H9 (cell line): ENCODE results near the gene DTNBP1. TPM values are rescaled to one million over a fixed set of nuclear protein-coding genes. Genes with fewer than 3 reads are reported as not detected.
A peak's percentile ranks its signal among the peaks of the same experiment; 100 is the strongest.

Experiments used
- DNase-seq: peaks from one replicate; pipeline ENCODE4 v3.0.0-alpha.2; 2017
- H2AFZ ChIP-seq: one replicate; pipeline ENCODE4 v1.6.1; 2013; ENCODE audit warnings: mild to moderate bottlenecking, low read length, control low read depth, moderate library complexity
- H2AK5ac ChIP-seq: 2 replicates; pipeline ENCODE4 v1.6.1; 2013; ENCODE audit warnings: low read length, control low read depth, mixed read lengths; ENCODE audit not compliant: insufficient read length
- H2BK120ac ChIP-seq: one replicate; pipeline ENCODE4 v1.6.1; 2013; ENCODE audit warnings: low read depth, mild to moderate bottlenecking, low read length, control low read depth, inconsistent platforms; ENCODE audit not compliant: poor library complexity, severe bottlenecking
- H2BK12ac ChIP-seq: 2 replicates; pipeline ENCODE4 v1.6.1; 2013; ENCODE audit warnings: low read length, control low read depth, mixed read lengths, low read depth; ENCODE audit not compliant: insufficient read length
- H2BK15ac ChIP-seq: 2 replicates; pipeline ENCODE4 v1.6.1; 2013; ENCODE audit warnings: low read depth, low read length, control low read depth
- H2BK20ac ChIP-seq: one replicate; pipeline ENCODE4 v1.6.1; 2013; ENCODE audit warnings: low read depth, mild to moderate bottlenecking, low read length, control low read depth, inconsistent platforms; ENCODE audit not compliant: poor library complexity, severe bottlenecking
- H2BK5ac ChIP-seq: 2 replicates; pipeline ENCODE4 v1.6.1; 2013; ENCODE audit warnings: low read length, control low read depth, mixed read lengths; ENCODE audit not compliant: insufficient read length
- H3K14ac ChIP-seq: 2 replicates; pipeline ENCODE4 v1.6.1; 2013; ENCODE audit warnings: low read length, control low read depth; ENCODE audit not compliant: insufficient read depth
- H3K18ac ChIP-seq: 2 replicates; pipeline ENCODE4 v1.6.1; 2013; ENCODE audit warnings: low read depth, mild to moderate bottlenecking, mixed read lengths, low read length, control low read depth; ENCODE audit not compliant: insufficient read length
- H3K23ac ChIP-seq: 2 replicates; pipeline ENCODE4 v1.6.1; 2013; ENCODE audit warnings: low read length, control low read depth, mixed read lengths, low read depth; ENCODE audit not compliant: insufficient read length
- H3K23me2 ChIP-seq: 2 replicates; pipeline ENCODE4 v1.6.1; 2013; ENCODE audit warnings: low read depth, mild to moderate bottlenecking, mixed read lengths, low read length, control low read depth; ENCODE audit not compliant: insufficient read length, poor library complexity, severe bottlenecking
- H3K27ac ChIP-seq: 2 replicates; pipeline ENCODE4 v1.5.1; 2013; ENCODE audit warnings: low read length, control low read depth, mixed read lengths, low read depth; ENCODE audit not compliant: insufficient read length
- H3K27me3 ChIP-seq: 2 replicates; pipeline ENCODE4 v1.6.1; 2013; ENCODE audit warnings: low read length, control low read depth, inconsistent platforms; ENCODE audit not compliant: insufficient read depth
- H3K4ac ChIP-seq: 2 replicates; pipeline ENCODE4 v1.6.1; 2013; ENCODE audit warnings: low read depth, mild to moderate bottlenecking, control low read depth, inconsistent platforms, low read length, moderate library complexity
- H3K4me1 ChIP-seq: 2 replicates; pipeline ENCODE4 v1.6.1; 2013; ENCODE audit warnings: low read length, control low read depth, inconsistent platforms; ENCODE audit not compliant: insufficient read depth
- H3K4me2 ChIP-seq: 2 replicates; pipeline ENCODE4 v1.6.1; 2013; ENCODE audit warnings: low read length, control low read depth, mixed read lengths; ENCODE audit not compliant: insufficient read length, insufficient read depth
- H3K56ac ChIP-seq: 2 replicates; pipeline ENCODE4 v1.6.1; 2013; ENCODE audit warnings: low read depth, mild to moderate bottlenecking, mixed read lengths, low read length, control low read depth; ENCODE audit not compliant: insufficient read length
- H3K79me1 ChIP-seq: 2 replicates; pipeline ENCODE4 v1.6.1; 2013; ENCODE audit warnings: low read depth, mild to moderate bottlenecking, moderate library complexity, low read length, control low read depth, inconsistent platforms; ENCODE audit not compliant: insufficient read depth, poor library complexity, severe bottlenecking
- H3K79me2 ChIP-seq: 2 replicates; pipeline ENCODE4 v1.6.1; 2013; ENCODE audit warnings: low read length, control low read depth, inconsistent platforms; ENCODE audit not compliant: insufficient read depth
- H3K9ac ChIP-seq: 2 replicates; pipeline ENCODE4 v1.6.1; 2013; ENCODE audit warnings: low read length, control low read depth, mixed read lengths; ENCODE audit not compliant: insufficient read length; ENCODE audit errors: extremely low read depth
- H3K9me3 ChIP-seq: one replicate; pipeline ENCODE4 v1.6.1; 2013; ENCODE audit warnings: low read depth, low read length, inconsistent platforms; ENCODE audit not compliant: control insufficient read depth
- H3T11ph ChIP-seq: one replicate; pipeline ENCODE4 v1.6.1; 2013; ENCODE audit warnings: mild to moderate bottlenecking, low read length, control low read depth, inconsistent platforms
- H4K20me1 ChIP-seq: one replicate; pipeline ENCODE4 v1.6.1; 2013; ENCODE audit not compliant: control insufficient read depth, insufficient read length, insufficient read depth
- H4K5ac ChIP-seq: 2 replicates; pipeline ENCODE4 v1.6.1; 2013; ENCODE audit warnings: low read depth, mild to moderate bottlenecking, mixed read lengths, low read length, control low read depth; ENCODE audit not compliant: insufficient read length
- H4K8ac ChIP-seq: replicated peaks from 2 replicates; pipeline ENCODE4 v1.6.1; 2013; ENCODE audit warnings: low read length, control low read depth, mixed read lengths, low read depth; ENCODE audit not compliant: insufficient read length
- H4K91ac ChIP-seq: 2 replicates; pipeline ENCODE4 v1.6.1; 2013; ENCODE audit warnings: low read depth, mild to moderate bottlenecking, moderate library complexity, mixed read lengths, low read length, control low read depth; ENCODE audit not compliant: insufficient read length
- H3K27ac Mint-ChIP-seq, 3 experiments: 2 replicates in 2 of 3; 3 replicates in 1 of 3; pipeline ENCODE4 v1.8.0; 2020 to 2021; ENCODE audit warnings: mixed read lengths in 3 of 3, mild to moderate bottlenecking in 1 of 3, moderate library complexity in 1 of 3
- H3K27me3 Mint-ChIP-seq: 2 replicates; pipeline ENCODE4 v1.8.0; 2021; ENCODE audit warnings: low read depth, mild to moderate bottlenecking, moderate library complexity, mixed read lengths
- H3K36me3 Mint-ChIP-seq, 3 experiments: 2 replicates in 2 of 3; 3 replicates in 1 of 3; pipeline ENCODE4 v1.8.0; 2020 to 2021; ENCODE audit warnings: low read depth in 3 of 3, mixed read lengths in 3 of 3; ENCODE audit not compliant: insufficient read depth in 1 of 3
- H3K4me1 Mint-ChIP-seq, 2 experiments: 2 replicates each; pipeline ENCODE4 v1.8.0; 2020; ENCODE audit warnings: mixed read lengths in 2 of 2
- H3K4me3 Mint-ChIP-seq, 2 experiments: 2 replicates in 1 of 2; 3 replicates in 1 of 2; pipeline ENCODE4 v1.8.0; 2020 to 2021; ENCODE audit warnings: mild to moderate bottlenecking in 2 of 2, mixed read lengths in 2 of 2, moderate library complexity in 1 of 2
- H3K9me3 Mint-ChIP-seq, 2 experiments: 2 replicates in 1 of 2; 3 replicates in 1 of 2; pipeline ENCODE4 v1.8.0; 2020; ENCODE audit warnings: mild to moderate bottlenecking in 2 of 2, mixed read lengths in 2 of 2, moderate library complexity in 1 of 2
- WGBS: extraction: QIAGEN DNeasy Blood & Tissue Kit; methylation state at CpG from one replicate; pipeline ENCODE4 v1.1.7; 2013; ENCODE audit warnings: missing lambda C conversion rate, low lambda C conversion rate, mixed read lengths; ENCODE audit not compliant: insufficient read length; ENCODE audit errors: extremely low coverage; 5-methylcytosine and 5-hydroxymethylcytosine counted together
- total RNA-seq: library from RNA; stranded (reverse); gene quantifications from 2 replicates; pipeline ENCODE4 v1.2.1, GENCODE V29; 2021
- TF ChIP-seq, protein P1 (sequence below): fragments of 200-600 bp; sonication (generic); conservative IDR thresholded peaks from 3 replicates; pipeline ENCODE4 v1.8.0; 2021; ENCODE audit warnings: antibody characterized with exemption, mild to moderate bottlenecking

DTNBP1 gene
- total RNA-seq, 1 experiment from 2014 or later = 12.9 TPM

DNA sequence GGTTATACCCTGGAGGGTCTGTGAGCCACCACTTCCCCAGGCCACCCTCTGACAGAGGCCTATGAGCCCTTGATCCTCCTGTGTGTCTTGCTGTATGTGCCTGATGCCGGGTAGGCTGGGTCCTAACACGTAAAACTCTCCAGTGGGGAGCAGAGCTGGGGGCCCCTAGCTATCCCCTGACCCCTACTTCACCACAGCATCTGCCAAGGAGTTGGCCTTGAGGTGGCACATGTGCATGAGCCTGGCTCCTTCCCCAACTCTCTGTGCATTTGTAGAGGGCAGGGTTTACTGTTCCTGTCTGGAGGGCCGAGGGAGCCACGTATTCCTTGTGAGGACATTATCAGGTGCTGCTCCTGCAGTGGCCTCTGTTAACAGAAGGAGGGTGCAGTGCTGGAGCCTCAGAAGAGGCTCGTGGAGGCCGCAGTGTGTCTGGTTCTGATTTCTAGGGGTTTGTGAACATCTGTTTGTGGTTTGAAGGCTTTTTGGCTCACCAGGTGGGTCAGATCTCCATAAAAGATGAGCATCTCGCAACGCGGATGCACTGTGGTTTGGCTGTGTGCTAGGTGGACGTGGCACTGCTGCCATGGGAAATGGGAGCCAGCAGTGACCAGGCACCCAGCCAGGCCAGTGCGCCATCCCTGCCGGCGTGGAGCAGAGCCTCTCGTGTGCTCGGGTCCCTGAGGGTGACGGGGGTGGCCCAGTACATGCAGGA lies 152.1 kb downstream of the DTNBP1 start:
- Histone ChIP-seq H2BK120ac (no peak overlapping the region), H3K9ac (no peak overlapping the region), H2BK12ac (no peak overlapping the region), H3K23ac (no peak overlapping the region), H3K27ac (no peak overlapping the region), H3K79me1 (peaks cover 1% of the 10 kb centered on the region), H3K56ac (no peak overlapping the region), H2BK20ac (no peak overlapping the region), H3K4ac (no peak overlapping the region), H3K79me2 (peaks cover 7% of the 10 kb centered on the region; the same call in 1 of the 2 replicates), H3K27me3 (no peaks in the 10 kb centered on the region), H3K23me2 (no peaks in the 10 kb centered on the region), H4K91ac (no peak overlapping the region), H2AK5ac (no peak overlapping the region), H4K8ac (no peak overlapping the region), H3K18ac (no peak overlapping the region), H3K9me3 (no peaks in the 10 kb centered on the region), H4K5ac (no peak overlapping the region), H3K14ac (no peak overlapping the region), H3K4me1 (no peaks in the 10 kb centered on the region; the same call in 1 of the 2 replicates), H2BK5ac (no peak overlapping the region), H3K4me2 (no peak overlapping the region), H4K20me1 (no peaks in the 10 kb centered on the region), H3T11ph (no peak overlapping the region), H2BK15ac (no peak overlapping the region), H2AFZ (no peak overlapping the region)
- no peaks in the 10 kb centered on the region for H3K9me3 Mint-ChIP-seq
- peaks cover 1% of the 10 kb centered on the region; the same call in 1 of the 2 replicates for H3K27me3 Mint-ChIP-seq
- no peak for DNase-seq
- peaks cover 80 to 96% (median 93%) of the 10 kb centered on the region in 3 experiments for H3K36me3 Mint-ChIP-seq
- WGBS = no CpG with 5 or more reads among the region's 16 CpGs
- H3K4me1 Mint-ChIP-seq = peaks cover 26 to 30% of the 10 kb centered on the region in 2 experiments
- H3K27ac Mint-ChIP-seq = peak overlapping the region in 2 of 3 experiments; percentile 44 to 83; a peak in 4 of 7 replicates
- no peak overlapping the region for H3K4me3 Mint-ChIP-seq
- TF ChIP-seq, protein P1, sequence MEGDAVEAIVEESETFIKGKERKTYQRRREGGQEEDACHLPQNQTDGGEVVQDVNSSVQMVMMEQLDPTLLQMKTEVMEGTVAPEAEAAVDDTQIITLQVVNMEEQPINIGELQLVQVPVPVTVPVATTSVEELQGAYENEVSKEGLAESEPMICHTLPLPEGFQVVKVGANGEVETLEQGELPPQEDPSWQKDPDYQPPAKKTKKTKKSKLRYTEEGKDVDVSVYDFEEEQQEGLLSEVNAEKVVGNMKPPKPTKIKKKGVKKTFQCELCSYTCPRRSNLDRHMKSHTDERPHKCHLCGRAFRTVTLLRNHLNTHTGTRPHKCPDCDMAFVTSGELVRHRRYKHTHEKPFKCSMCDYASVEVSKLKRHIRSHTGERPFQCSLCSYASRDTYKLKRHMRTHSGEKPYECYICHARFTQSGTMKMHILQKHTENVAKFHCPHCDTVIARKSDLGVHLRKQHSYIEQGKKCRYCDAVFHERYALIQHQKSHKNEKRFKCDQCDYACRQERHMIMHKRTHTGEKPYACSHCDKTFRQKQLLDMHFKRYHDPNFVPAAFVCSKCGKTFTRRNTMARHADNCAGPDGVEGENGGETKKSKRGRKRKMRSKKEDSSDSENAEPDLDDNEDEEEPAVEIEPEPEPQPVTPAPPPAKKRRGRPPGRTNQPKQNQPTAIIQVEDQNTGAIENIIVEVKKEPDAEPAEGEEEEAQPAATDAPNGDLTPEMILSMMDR = no peak
